ENCODE results near the gene SUPT3H.

The SUPT3H gene

DNA sequence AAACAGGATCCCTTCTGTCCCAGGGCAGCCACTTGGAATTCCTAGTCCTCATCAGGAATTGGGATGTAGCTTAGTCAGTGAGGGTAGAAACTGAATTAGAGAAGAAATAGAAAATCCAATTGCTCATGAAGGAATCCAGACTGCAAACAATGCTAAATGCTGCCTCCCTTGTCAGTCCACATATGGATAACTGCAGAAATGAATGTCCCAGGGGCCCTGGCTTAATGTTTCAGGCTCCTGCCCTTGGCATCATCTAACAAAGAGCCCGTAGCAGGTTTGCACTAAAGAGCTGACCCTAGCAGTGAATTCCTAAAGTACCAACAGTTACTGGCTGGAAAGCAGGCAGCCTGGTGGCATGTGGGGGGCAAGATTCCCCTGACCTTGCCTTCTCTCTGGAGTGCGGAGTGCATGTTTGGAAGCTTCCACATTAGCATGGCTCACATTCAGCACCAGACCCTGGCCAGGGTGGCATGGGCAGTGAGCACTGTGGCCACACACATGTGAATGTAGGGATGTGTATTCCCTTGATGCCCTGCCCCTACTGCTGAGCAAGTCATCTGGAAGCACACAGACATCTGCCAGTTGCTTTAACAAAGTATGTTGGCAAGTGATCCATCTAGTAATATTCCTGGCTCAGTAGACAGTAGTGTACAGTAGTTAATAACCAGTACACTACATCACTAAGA is 595.7 kb downstream of the SUPT3H start:
- DNase-seq (ENCODE audit: insufficient read length, low spot score) (no peak), FAIRE-seq (no peak)

GRCh38 chr6:44780161-44780560 is 597.6 kb downstream of the SUPT3H start:
- DNase-seq (ENCODE audit: insufficient read length, low spot score) (no peak), FAIRE-seq (no peak)

- DNase-seq (ENCODE audit: insufficient read length, low spot score) (no peak), FAIRE-seq (no peak)
Observed at GRCh38 chr6:44779130-44779826, 598.5 kb downstream of the SUPT3H start.

All from GM19239 (cell line).